Retina (tissue), 1 donor: ENCODE data around the gene CASP10.
"Not testable (repeated sequence)": the region's sequence is repeated elsewhere in the genome, so short reads cannot be mapped to it uniquely, and the experiment has no call there.

Experiments used
- DNase-seq: peaks from one replicate; pipeline ENCODE4 v3.0.0-alpha.2; 2016

The CASP10 gene

GRCh38 chr2:201156036-201156435 lies 26.9 kb upstream of the CASP10 start:
- no peak for DNase-seq

- no peak for DNase-seq
These were observed 26.3 kb upstream of the CASP10 start for GRCh38 chr2:201156640-201157039.

GRCh38 chr2:201157694-201158093 lies 25.2 kb upstream of the CASP10 start:
- peak; percentile 29 for DNase-seq

- DNase-seq = peak; percentile 72
These were observed 24.6 kb upstream of the CASP10 start for GRCh38 chr2:201158111-201158929.

- no peak for DNase-seq
These were observed 18.8 kb upstream of the CASP10 start for GRCh38 chr2:201164166-201164565.

GRCh38 chr2:201167546-201167945 lies 15.4 kb upstream of the CASP10 start:
- DNase-seq = no peak

- not testable (repeated sequence) for DNase-seq
These were observed 14.4 kb upstream of the CASP10 start for GRCh38 chr2:201168496-201168895.

- DNase-seq = no peak
These were observed 11.6 kb upstream of the CASP10 start for GRCh38 chr2:201171259-201171814.

- DNase-seq = no peak
These were observed 10.7 kb upstream of the CASP10 start for GRCh38 chr2:201172279-201172678.

GRCh38 chr2:201174687-201175086 lies 8.3 kb upstream of the CASP10 start:
- no peak for DNase-seq

- no peak for DNase-seq
These were observed 6.9 kb upstream of the CASP10 start for GRCh38 chr2:201176081-201176481.

- no peak for DNase-seq
These were observed 2.9 kb upstream of the CASP10 start for GRCh38 chr2:201180010-201180409.

- DNase-seq = no peak
These were observed 405 bp downstream of the CASP10 start for GRCh38 chr2:201183365-201183727.

- DNase-seq = not testable (repeated sequence)
These were observed 894 bp downstream of the CASP10 start for GRCh38 chr2:201183835-201184234.

GRCh38 chr2:201184248-201184647 lies 1.3 kb downstream of the CASP10 start:
- DNase-seq = not testable (repeated sequence)

- no peak for DNase-seq
These were observed 2.9 kb downstream of the CASP10 start for GRCh38 chr2:201185863-201186262.

GRCh38 chr2:201186982-201187381 lies 4.0 kb downstream of the CASP10 start:
- no peak for DNase-seq

- no peak for DNase-seq
These were observed 5.5 kb downstream of the CASP10 start for GRCh38 chr2:201188449-201188848.

GRCh38 chr2:201191132-201191875 lies 8.4 kb downstream of the CASP10 start:
- no peak for DNase-seq

GRCh38 chr2:201194097-201194496 lies 11.2 kb downstream of the CASP10 start:
- DNase-seq = no peak

GRCh38 chr2:201195331-201195730 lies 12.4 kb downstream of the CASP10 start:
- DNase-seq = no peak

GRCh38 chr2:201196003-201196402 lies 13.1 kb downstream of the CASP10 start:
- DNase-seq = no peak

- no peak for DNase-seq
These were observed 13.9 kb downstream of the CASP10 start for GRCh38 chr2:201196803-201197202.

GRCh38 chr2:201197781-201198180 lies 14.8 kb downstream of the CASP10 start:
- DNase-seq = no peak
